Testis (tissue), 3 donors: Measurements from ENCODE around the gene PEX10. TPM values are rescaled to one million over a fixed set of nuclear protein-coding genes. Genes with fewer than 3 reads are reported as not detected.

Source experiments
- DNase-seq: peaks from one replicate; pipeline ENCODE4 v3.0.0-alpha.2; 2019
- H3K27ac ChIP-seq, 2 donors: fragments of 200-600 bp; sonication (generic); one replicate each; pipeline ENCODE4 v1.5.1; 2019
- H3K27me3 ChIP-seq: fragments of 200-600 bp; sonication (generic); one replicate; pipeline ENCODE4 v1.5.1; 2019
- H3K36me3 ChIP-seq: fragments of 200-600 bp; sonication (generic); one replicate; pipeline ENCODE4 v1.5.1; 2017; ENCODE audit warnings: low read depth; ENCODE audit errors: missing control alignments
- H3K4me1 ChIP-seq: fragments of 200-600 bp; sonication (generic); one replicate; pipeline ENCODE4 v1.5.1; 2019
- H3K4me3 ChIP-seq, 2 donors: fragments of 200-600 bp; sonication (generic); one replicate each; pipeline ENCODE4 v1.5.1; 2017 to 2019
- H3K9me3 ChIP-seq: fragments of 200-600 bp; sonication (generic); one replicate; pipeline ENCODE4 v1.5.1; 2017
- CTCF ChIP-seq, 3 experiments: fragments of 450-650 bp in 2 of 3; fragments of 200-600 bp in 1 of 3; sonication (generic) in 1 of 3; IDR thresholded peaks; one replicate each; pipeline ENCODE4 v1.5.1; 2016 to 2019; ENCODE audit warnings: antibody characterized with exemption in 3 of 3, mild to moderate bottlenecking in 2 of 3, moderate library complexity in 1 of 3
- POLR2A ChIP-seq: fragments of 450-650 bp; IDR thresholded peaks from one replicate; pipeline ENCODE4 v1.6.1; 2017; ENCODE audit warnings: antibody characterized with exemption, mild to moderate bottlenecking, moderate library complexity
- WGBS, 2 donors: methylation state at CpG; one replicate each; pipeline ENCODE4 v1.1.5; 2018; 5-methylcytosine and 5-hydroxymethylcytosine counted together
- intact Hi-C: fragments of 100-400 bp; cut with DNase I; formaldehyde crosslinking; loops from one replicate; pipeline ENCODE4 v1.15.1; 2023; ENCODE audit warnings: low total_unique reads
- polyA plus RNA-seq: library from polyadenylated mRNA; stranded (reverse); fragments of 350-450 nt; fragmentation: Illumina TruSeq; extraction: RNeasy Lipid Tissue Mini Kit (QIAGEN cat#74804); gene quantifications from one replicate; pipeline ENCODE4 v1.2.3, GENCODE V29; 2014; ENCODE audit warnings: low read depth, low replicate concordance; ENCODE audit not compliant: insufficient read depth
- total RNA-seq, 2 donors: library from RNA; depleted of rRNA; stranded (reverse); fragments of >200 nt; gene quantifications; one replicate each; pipeline ENCODE4 v1.2.3, GENCODE V29; 2016

PEX10 gene
- total and polyA plus RNA-seq, 3 donors from 2014 or later, result 49.5 to 52.8 (median 50.4) TPM

- H3K27me3 ChIP-seq, result no peaks in the 10 kb centered on the region
- TF ChIP-seq POLR2A (no peak), CTCF (IDR thresholded peaks at IDR 0.05) (no peak)
Measured at GRCh38 chr1:2419416-2419815, 7.1 kb upstream of the PEX10 start.

DNA sequence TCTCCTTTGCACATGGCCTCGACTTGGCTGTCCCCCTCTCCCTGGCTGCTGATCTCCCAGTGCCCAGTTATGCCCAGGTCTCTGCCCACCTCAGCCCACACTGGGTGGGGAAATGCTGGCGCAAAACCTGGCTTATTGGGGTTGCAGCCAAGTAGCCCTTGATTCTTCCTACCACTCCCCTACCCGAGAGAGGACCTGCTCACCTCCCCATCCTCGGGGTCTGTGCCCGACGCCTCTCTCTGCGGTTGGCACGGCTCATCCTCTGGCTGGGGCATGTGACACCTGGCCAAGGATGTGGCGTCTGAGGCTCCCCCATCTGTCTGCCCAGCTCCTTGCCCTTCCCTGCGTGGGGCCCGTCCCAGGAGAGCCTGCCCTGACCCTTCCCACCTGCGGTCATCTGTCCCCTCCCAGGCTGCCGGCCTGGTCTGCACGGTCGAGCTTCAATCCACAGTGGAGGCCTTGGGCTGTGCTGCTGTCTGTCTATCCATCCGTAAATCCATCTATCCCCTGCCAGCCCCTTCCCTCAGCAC lies 6.5 kb upstream of the PEX10 start:
- H3K4me1 ChIP-seq, result peaks cover 5% of the 10 kb centered on the region
- H3K36me3 ChIP-seq, result no peaks in the 10 kb centered on the region
- no peak for DNase-seq
- H3K27me3 ChIP-seq, result no peaks in the 10 kb centered on the region
- TF ChIP-seq POLR2A (no peak), CTCF (IDR thresholded peaks at IDR 0.05) (no peak)
- intact Hi-C loops, result loop anchor here (5.0 kb wide), 1 partner anchor 113 kb away; the partner anchor contains the start of gene HES5
- 59 to 71% methylated on average over 16 of the region's 16 CpGs for WGBS, 2 donors
- no peak overlapping the region for H3K4me3 ChIP-seq
- no peaks in the 10 kb centered on the region for H3K9me3 ChIP-seq
- no peak overlapping the region for H3K27ac ChIP-seq

More at GRCh38 chr1:2419416-2419815, 7.1 kb upstream of the PEX10 start:
- H3K4me3 ChIP-seq, result no peak overlapping the region
- intact Hi-C loops, result loop anchor here (5.0 kb wide), 1 partner anchor 113 kb away; the partner anchor contains the start of gene HES5
- H3K4me1 ChIP-seq, result peaks cover under 1% of the 10 kb centered on the region
- no peaks in the 10 kb centered on the region for H3K36me3 ChIP-seq
- H3K27ac ChIP-seq, result no peak overlapping the region
- no peaks in the 10 kb centered on the region for H3K9me3 ChIP-seq
- WGBS, 2 donors, result 71% methylated on average over 13 to 16 of the region's 16 CpGs
- no peak for DNase-seq

DNA sequence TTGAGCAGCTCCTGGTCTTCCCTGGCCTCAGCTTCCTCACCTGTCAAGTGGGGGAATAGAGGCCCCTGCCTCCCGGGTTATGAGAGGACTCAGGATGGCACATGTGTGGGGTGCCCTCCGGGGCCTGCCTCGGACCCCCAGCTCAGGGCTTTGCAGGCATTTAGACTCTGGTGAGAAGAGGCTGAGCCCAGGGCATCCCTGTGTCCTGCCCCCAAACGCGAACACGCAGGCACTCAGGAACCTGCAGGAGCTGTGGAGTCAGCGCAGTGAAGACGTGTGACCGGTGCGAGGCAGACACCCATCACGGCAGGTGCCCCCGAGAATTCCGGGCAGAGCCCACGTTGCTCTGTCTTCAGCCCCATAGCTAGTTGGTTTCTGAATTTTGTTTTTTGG lies 5.5 kb upstream of the PEX10 start:
- 65 to 67% methylated on average over 1 to 14 of the region's 14 CpGs for WGBS, 2 donors
- Histone ChIP-seq H3K27me3 (no peaks in the 10 kb centered on the region), H3K36me3 (no peaks in the 10 kb centered on the region), H3K4me3 (no peak overlapping the region), H3K9me3 (no peaks in the 10 kb centered on the region), H3K4me1 (peaks cover 14% of the 10 kb centered on the region), H3K27ac (no peak overlapping the region)
- intact Hi-C loops, result loop anchor here (5.0 kb wide), 1 partner anchor 114 kb away; the partner anchor contains the start of gene HES5
- TF ChIP-seq CTCF (IDR thresholded peaks at IDR 0.05), result no peak
- no peak for TF ChIP-seq POLR2A
- no peak for DNase-seq

GRCh38 chr1:2417083-2417832 lies 4.9 kb upstream of the PEX10 start:
- H3K9me3 ChIP-seq, result no peaks in the 10 kb centered on the region
- H3K27ac ChIP-seq, result no peak overlapping the region
- H3K4me1 ChIP-seq, result peaks cover 14% of the 10 kb centered on the region
- H3K36me3 ChIP-seq, result no peaks in the 10 kb centered on the region
- no peak overlapping the region for H3K4me3 ChIP-seq
- no peak for TF ChIP-seq CTCF (IDR thresholded peaks at IDR 0.05)
- no peak for TF ChIP-seq POLR2A
- intact Hi-C loops, result loop anchor here (5.0 kb wide), 1 partner anchor 115 kb away; the partner anchor contains the start of gene HES5
- no peaks in the 10 kb centered on the region for H3K27me3 ChIP-seq
- no peak for DNase-seq
- 69 to 86% methylated on average over 4 to 12 of the region's 13 CpGs for WGBS, 2 donors
